Mammary microvascular endothelial cell (primary cell): ENCODE measurements around the gene IFNG-AS1. TPM values are rescaled to one million over a fixed set of nuclear protein-coding genes. Genes with fewer than 3 reads are reported as not detected.

Experiments
- total RNA-seq: library from RNA; depleted of rRNA; stranded (reverse); fragments of >200 nt; gene quantifications from 2 replicates; pipeline ENCODE4 v1.2.3, GENCODE V29; 2015

Gene IFNG-AS1
- total RNA-seq, result not detected in 2 replicates

DNA sequence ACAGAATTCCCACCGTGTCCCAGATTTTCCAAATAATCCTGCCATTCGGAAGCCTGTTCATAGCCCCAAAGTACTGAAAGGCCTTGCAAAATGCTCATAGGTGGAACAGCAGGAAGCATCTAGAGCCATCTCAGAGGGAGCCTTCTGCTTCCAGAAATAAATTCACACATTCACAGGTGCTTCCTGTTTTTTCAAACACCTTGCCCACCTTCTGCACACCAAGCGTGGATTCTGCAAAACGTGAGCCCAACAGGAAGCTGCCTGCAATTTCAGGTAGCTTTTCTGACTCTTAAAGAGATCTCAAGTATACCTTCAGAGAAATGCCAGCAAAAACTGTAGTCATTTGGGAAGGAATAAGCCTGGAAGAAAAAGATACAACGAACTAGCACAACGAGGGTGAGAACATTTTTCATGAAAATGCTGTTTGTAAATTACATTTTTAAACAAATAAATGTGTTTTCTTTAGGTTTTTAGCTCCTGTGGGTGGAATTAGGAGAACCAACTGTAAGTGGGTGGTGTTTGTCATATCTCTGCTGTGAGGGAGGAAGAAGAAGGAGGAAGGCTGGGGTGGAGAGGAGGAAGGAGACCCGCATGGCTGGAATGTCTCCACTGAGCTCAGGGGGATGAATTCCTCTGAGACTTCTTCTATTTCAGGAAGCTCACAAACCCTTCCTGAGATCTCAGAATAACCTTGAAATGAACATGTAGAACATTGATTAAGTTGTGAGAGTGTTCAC lies at the start of gene IFNG-AS1:
TSS of gene IFNG-AS1 (plus strand) at position 264 of the 737 bp plus-strand sequence.

Other genes with a start within 250 kb of the IFNG-AS1 start
- gene IFNG, start 170.3 kb downstream of the IFNG-AS1 start, total RNA-seq, result not detected in 2 replicates
- gene IL26, start 236.4 kb downstream of the IFNG-AS1 start, total RNA-seq, result not detected in 2 replicates